Aorta (tissue), 5 donors: Measurements from ENCODE around the gene NLRC3. TPM values are rescaled to one million over a fixed set of nuclear protein-coding genes. Genes with fewer than 3 reads are reported as not detected.
"Not testable (repeated sequence)": the region's sequence is repeated elsewhere in the genome, so short reads cannot be mapped to it uniquely, and the experiment has no call there.

Experiments used
- ATAC-seq: fragments of 200-7000 bp; cut with Tn5 transposase; one replicate; pipeline ENCODE4 v1.9.1; 2022; ENCODE audit warnings: moderate library complexity; ENCODE audit not compliant: low FRiP score
- DNase-seq, 2 donors: peaks; one replicate each; pipeline ENCODE4 v3.0.0-alpha.2; 2020
- H3K27ac ChIP-seq, 2 donors: one replicate each; pipeline ENCODE4 v1.5.1; 2013; ENCODE audit warnings: low read length in 2 of 2, mild to moderate bottlenecking in 2 of 2, moderate library complexity in 2 of 2, control low read depth in 1 of 2, inconsistent platforms in 1 of 2, low read depth in 1 of 2
- H3K27me3 ChIP-seq, 2 donors: one replicate each; pipeline ENCODE4 v1.6.1; 2013; ENCODE audit warnings: control low read depth in 1 of 2, low read length in 1 of 2, mild to moderate bottlenecking in 1 of 2, moderate library complexity in 1 of 2; ENCODE audit not compliant: insufficient read depth in 2 of 2, control insufficient read depth in 1 of 2
- H3K36me3 ChIP-seq, 2 donors: one replicate each; pipeline ENCODE4 v1.6.1; 2013; ENCODE audit warnings: control low read depth in 1 of 2, low read length in 1 of 2, mild to moderate bottlenecking in 1 of 2; ENCODE audit not compliant: insufficient read depth in 2 of 2, control insufficient read depth in 1 of 2
- H3K4me1 ChIP-seq, 2 donors: one replicate each; pipeline ENCODE4 v1.6.1; 2013; ENCODE audit warnings: low read length in 2 of 2, control low read depth in 1 of 2, mild to moderate bottlenecking in 1 of 2, moderate library complexity in 1 of 2; ENCODE audit not compliant: insufficient read depth in 2 of 2, control insufficient read depth in 1 of 2
- H3K4me3 ChIP-seq, 2 donors: one replicate each; pipeline ENCODE4 v1.5.1; 2013; ENCODE audit warnings: low read length in 2 of 2, control low read depth in 1 of 2, mild to moderate bottlenecking in 1 of 2
- H3K9me3 ChIP-seq: one replicate; pipeline ENCODE4 v1.6.1; 2013; ENCODE audit warnings: mild to moderate bottlenecking, low read length; ENCODE audit not compliant: control insufficient read depth
- WGBS, 2 donors: extraction: QIAGEN DNeasy Blood & Tissue Kit; methylation state at CpG; one replicate each; pipeline ENCODE4 v1.1.7; 2013; 5-methylcytosine and 5-hydroxymethylcytosine counted together
- intact Hi-C, 2 donors: fragments of 100-400 bp; cut with DNase I; formaldehyde crosslinking; loops; one replicate each; pipeline versions ENCODE4 v1.14.2 to v1.15.0; 2022
- polyA plus RNA-seq, 2 donors: library from polyadenylated mRNA; stranded (reverse); fragments of 200-250 nt; gene quantifications; one replicate each; pipeline ENCODE4 v1.2.3, GENCODE V29; 2013
- total RNA-seq, 2 donors: library from RNA; stranded (reverse); fragmentation: NEBNext Ultra II Directional; extraction: Animal tissue kit (Norgen Biotek cat#: 25700); gene quantifications; one replicate each; pipeline ENCODE4 v1.2.1, GENCODE V29; 2021
- donor health status: healthy with polysubstance abuse.
- donor health status: Bipolar disorder and iron deficiency.
- donor health status: DM: no; HTN: no; CAD: no.
- donor health status: DM: no; HTN: no; CAD: no.
- donor health status: DM: yes; HTN: yes; CAD: no.

The NLRC3 gene
- total and polyA plus RNA-seq, 4 donors = 0.38 to 2.3 (median 0.97) TPM; not detected in 1

GRCh38 chr16:3536271-3536731, 40.9 kb downstream of the NLRC3 start:
- intact Hi-C loops = loop anchor here (2.0 to 10.0 kb wide), 3 partner anchors 74 to 338 kb away; partner anchors contain the start of gene SLX4 (in 2 of the 2)
- DNase-seq (no peak), ATAC-seq (no peak)
- WGBS, 2 donors = 4 to 12% methylated on average over 3 of the region's 3 CpGs
- Histone ChIP-seq H3K27ac (peak overlapping the region; percentile 89 to 91), H3K4me3 (no peak overlapping the region), H3K4me1 (peaks cover 0 to 5% of the 10 kb centered on the region in 2 donors), H3K36me3 (no peaks in the 10 kb centered on the region), H3K9me3 (no peaks in the 10 kb centered on the region), H3K27me3 (no peaks in the 10 kb centered on the region)

- Histone ChIP-seq H3K9me3 (no peaks in the 10 kb centered on the region), H3K36me3 (peaks cover 0 to 3% of the 10 kb centered on the region in 2 donors), H3K27me3 (no peaks in the 10 kb centered on the region), H3K4me3 (no peak overlapping the region), H3K4me1 (peaks cover 0 to 5% of the 10 kb centered on the region in 2 donors), H3K27ac (no peak overlapping the region)
- intact Hi-C loops = loop anchor here (10.0 kb wide), 1 partner anchor 341 kb away; no protein-coding TSS in a partner anchor
- 93 to 94% methylated on average over 10 of the region's 10 CpGs for WGBS, 2 donors
- no peak for DNase-seq
- no peak for ATAC-seq
Observed at GRCh38 chr16:3534126-3534525, 43.1 kb downstream of the NLRC3 start.

- Histone ChIP-seq H3K36me3 (peaks cover 0 to 3% of the 10 kb centered on the region in 2 donors), H3K27ac (no peak overlapping the region), H3K9me3 (no peaks in the 10 kb centered on the region), H3K27me3 (no peaks in the 10 kb centered on the region), H3K4me3 (no peak overlapping the region), H3K4me1 (peaks cover 0 to 5% of the 10 kb centered on the region in 2 donors)
- intact Hi-C loops = loop anchor here (10.0 kb wide), 1 partner anchor 342 kb away; no protein-coding TSS in a partner anchor
- ATAC-seq (no peak), DNase-seq (no peak)
- WGBS, 2 donors = 90 to 91% methylated on average over 12 of the region's 12 CpGs
Observed at GRCh38 chr16:3532741-3533140, 44.5 kb downstream of the NLRC3 start.

- intact Hi-C loops = loop anchor here (10.0 kb wide), 1 partner anchor 344 kb away; no protein-coding TSS in a partner anchor
- Histone ChIP-seq H3K27me3 (no peaks in the 10 kb centered on the region), H3K27ac (no peak overlapping the region), H3K4me1 (no peaks in the 10 kb centered on the region), H3K36me3 (peaks cover 0 to 3% of the 10 kb centered on the region in 2 donors), H3K9me3 (no peaks in the 10 kb centered on the region), H3K4me3 (no peak overlapping the region)
- DNase-seq = no peak
- ATAC-seq = no peak
- WGBS, 2 donors = 93 to 97% methylated on average over 12 of the region's 12 CpGs
Observed at GRCh38 chr16:3530371-3530914, 46.8 kb downstream of the NLRC3 start.

GRCh38 chr16:3529175-3529574, 48.0 kb downstream of the NLRC3 start:
- H3K27ac ChIP-seq = no peak overlapping the region
- no peaks in the 10 kb centered on the region for H3K4me1 ChIP-seq
- H3K36me3 ChIP-seq = peaks cover 0 to 3% of the 10 kb centered on the region in 2 donors
- no peaks in the 10 kb centered on the region for H3K27me3 ChIP-seq
- DNase-seq = no peak
- no peaks in the 10 kb centered on the region for H3K9me3 ChIP-seq
- ATAC-seq = no peak
- no peak overlapping the region for H3K4me3 ChIP-seq
- intact Hi-C loops = loop anchor here in 1 of 2 donors (5.0 kb wide), 1 partner anchor 83 kb away; the partner anchor contains the start of gene SLX4

- Histone ChIP-seq H3K4me3 (no peak overlapping the region), H3K36me3 (peaks cover 0 to 3% of the 10 kb centered on the region in 2 donors), H3K4me1 (no peaks in the 10 kb centered on the region), H3K27ac (no peak overlapping the region), H3K27me3 (no peaks in the 10 kb centered on the region), H3K9me3 (no peaks in the 10 kb centered on the region)
- ATAC-seq (no peak), DNase-seq (no peak)
- intact Hi-C loops = loop anchor here in 1 of 2 donors (5.0 kb wide), 1 partner anchor 84 kb away; the partner anchor contains the start of gene SLX4
- 96 to 97% methylated on average over 2 of the region's 2 CpGs for WGBS, 2 donors
Observed at GRCh38 chr16:3528406-3528805, 48.8 kb downstream of the NLRC3 start.

GRCh38 chr16:3527216-3527829, 49.9 kb downstream of the NLRC3 start:
- WGBS, 2 donors = 52 to 54% methylated on average over 12 of the region's 12 CpGs
- ATAC-seq, H3K36me3 ChIP-seq, H3K4me3 ChIP-seq, H3K4me1 ChIP-seq, H3K27ac ChIP-seq, H3K27me3 ChIP-seq, H3K9me3 ChIP-seq: not testable (repeated sequence)
- intact Hi-C loops = loop anchor here in 1 of 2 donors (5.0 kb wide), 1 partner anchor 85 kb away; the partner anchor contains the start of gene SLX4
- DNase-seq = peak; percentile 88 to 94

- Histone ChIP-seq H3K4me1 (no peaks in the 10 kb centered on the region), H3K36me3 (peaks cover 0 to 6% of the 10 kb centered on the region in 2 donors), H3K4me3 (no peak overlapping the region), H3K9me3 (no peaks in the 10 kb centered on the region), H3K27ac (no peak overlapping the region), H3K27me3 (no peaks in the 10 kb centered on the region)
- 84 to 88% methylated on average over 5 of the region's 5 CpGs for WGBS, 2 donors
- ATAC-seq = no peak
- intact Hi-C loops = loop anchor here in 1 of 2 donors (5.0 kb wide), 1 partner anchor 86 kb away; the partner anchor contains the start of gene SLX4
- DNase-seq = no peak
Observed at GRCh38 chr16:3525951-3526350, 51.3 kb downstream of the NLRC3 start.
